ENCODE results near the gene PITPNM3.

The PITPNM3 gene

DNA sequence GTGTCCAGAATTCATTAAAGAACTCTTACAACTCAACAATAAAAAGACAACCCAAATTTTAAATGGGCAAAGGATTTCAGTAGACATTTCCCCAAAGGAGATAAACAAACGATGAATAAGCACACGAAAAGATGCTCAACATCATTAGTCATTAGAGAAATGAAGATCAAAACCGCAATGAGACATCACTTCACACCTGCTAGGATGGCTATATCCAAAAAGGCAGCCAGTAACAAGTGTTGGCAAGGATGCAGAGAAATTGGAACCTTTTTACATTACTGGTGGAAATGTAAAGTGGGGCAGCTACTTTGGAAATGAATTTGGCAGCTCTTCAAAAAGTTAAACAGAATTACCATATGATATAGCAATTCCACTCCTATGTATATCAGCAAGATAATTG is 42.0 kb downstream of the PITPNM3 start:
- peaks cover 6% of the 10 kb centered on the region for H3K27me3 Mint-ChIP-seq
- DNase-seq, result no peak
- H3K27ac Mint-ChIP-seq, result no peak overlapping the region
- CTCF ChIA-PET, result no interaction called here
- no peaks in the 10 kb centered on the region for H3K4me1 Mint-ChIP-seq
- no peaks in the 10 kb centered on the region for H3K9me3 Mint-ChIP-seq
- no peaks in the 10 kb centered on the region for H3K36me3 Mint-ChIP-seq
- H3K4me3 Mint-ChIP-seq, result no peak overlapping the region

DNA sequence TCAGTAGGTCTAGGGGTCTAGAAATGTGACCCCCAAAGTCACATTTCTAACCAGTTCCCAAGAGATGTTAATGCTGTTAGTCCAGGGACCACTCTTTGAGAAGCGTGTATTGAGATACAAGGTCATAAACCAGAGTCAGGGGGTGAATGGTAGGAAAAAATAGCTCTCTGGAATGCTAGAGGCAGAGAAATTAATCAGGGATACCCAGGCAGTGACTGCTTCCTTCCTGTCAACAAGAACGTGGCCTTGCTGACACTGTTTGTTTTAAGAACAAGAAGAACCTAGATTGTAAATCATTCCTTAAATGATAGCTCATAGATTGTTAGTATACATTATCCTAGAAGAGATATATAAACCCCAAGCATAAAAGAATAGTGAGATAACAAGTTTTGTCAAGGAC is 43.8 kb downstream of the PITPNM3 start:
- Mint-ChIP-seq H3K27ac (no peak overlapping the region), H3K4me1 (no peaks in the 10 kb centered on the region), H3K27me3 (peaks cover 6% of the 10 kb centered on the region), H3K36me3 (no peaks in the 10 kb centered on the region), H3K4me3 (no peak overlapping the region), H3K9me3 (no peaks in the 10 kb centered on the region)
- no peak for DNase-seq
- CTCF ChIA-PET, result no interaction called here

DNA sequence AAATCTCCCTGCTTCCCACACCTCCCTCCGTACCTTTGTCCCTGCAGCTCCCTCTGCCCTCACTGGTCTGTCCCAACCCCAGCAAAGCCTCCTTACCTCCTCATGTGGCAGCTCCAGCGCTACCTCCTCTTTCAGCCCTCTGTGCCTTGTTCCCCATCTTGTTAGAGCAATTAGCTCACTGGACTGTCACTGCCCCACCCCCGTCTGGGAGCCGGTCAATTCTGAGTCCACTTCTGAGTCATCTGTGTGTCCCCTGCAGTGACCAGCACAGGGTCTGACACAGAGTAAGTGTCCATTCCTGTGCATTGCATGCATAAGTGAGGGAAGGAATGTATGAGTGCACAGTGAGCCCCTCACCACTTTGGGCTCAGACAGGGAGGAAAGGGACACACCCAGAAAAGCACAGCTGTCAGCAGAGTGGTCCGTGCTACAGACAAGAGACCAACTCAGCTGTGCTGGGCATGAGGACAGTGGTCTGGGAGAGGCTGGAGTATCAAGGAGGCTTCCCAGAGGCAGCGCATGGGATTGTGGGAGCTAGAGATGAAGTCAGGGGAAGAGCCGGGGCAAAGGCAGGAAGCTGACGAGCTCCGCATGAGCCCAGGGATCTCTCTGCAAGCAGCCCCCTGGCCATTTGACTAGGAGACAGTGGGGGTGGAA is 45.9 kb downstream of the PITPNM3 start:
- H3K4me3 Mint-ChIP-seq, result no peak overlapping the region
- no peaks in the 10 kb centered on the region for H3K4me1 Mint-ChIP-seq
- no peaks in the 10 kb centered on the region for H3K9me3 Mint-ChIP-seq
- no peaks in the 10 kb centered on the region for H3K36me3 Mint-ChIP-seq
- DNase-seq, result no peak
- peaks cover 6% of the 10 kb centered on the region for H3K27me3 Mint-ChIP-seq
- H3K27ac Mint-ChIP-seq, result no peak overlapping the region
- CTCF ChIA-PET, result no interaction called here

DNA sequence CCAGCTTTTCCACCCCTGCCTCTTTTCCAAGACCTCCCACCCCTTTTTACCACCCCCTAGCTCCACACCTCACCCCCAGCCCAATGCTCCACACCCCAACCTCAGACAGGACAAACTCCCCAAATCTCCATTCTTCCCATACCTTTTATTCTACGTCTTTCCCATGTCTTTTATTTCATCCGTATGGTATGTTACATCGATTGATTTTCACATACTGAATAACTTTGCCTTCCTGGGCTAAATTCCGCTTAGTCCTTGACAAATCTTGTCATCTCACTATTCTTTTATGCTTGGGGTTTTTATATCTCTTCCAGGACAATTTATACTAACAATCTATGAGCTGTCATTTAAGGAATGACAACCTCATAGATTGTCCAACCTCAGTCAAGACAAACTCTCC is 46.4 kb downstream of the PITPNM3 start:
- Mint-ChIP-seq H3K9me3 (no peaks in the 10 kb centered on the region), H3K27me3 (peaks cover 6% of the 10 kb centered on the region), H3K4me3 (no peak overlapping the region), H3K27ac (no peak overlapping the region), H3K36me3 (no peaks in the 10 kb centered on the region), H3K4me1 (no peaks in the 10 kb centered on the region)
- CTCF ChIA-PET, result no interaction called here
- no peak for DNase-seq

DNA sequence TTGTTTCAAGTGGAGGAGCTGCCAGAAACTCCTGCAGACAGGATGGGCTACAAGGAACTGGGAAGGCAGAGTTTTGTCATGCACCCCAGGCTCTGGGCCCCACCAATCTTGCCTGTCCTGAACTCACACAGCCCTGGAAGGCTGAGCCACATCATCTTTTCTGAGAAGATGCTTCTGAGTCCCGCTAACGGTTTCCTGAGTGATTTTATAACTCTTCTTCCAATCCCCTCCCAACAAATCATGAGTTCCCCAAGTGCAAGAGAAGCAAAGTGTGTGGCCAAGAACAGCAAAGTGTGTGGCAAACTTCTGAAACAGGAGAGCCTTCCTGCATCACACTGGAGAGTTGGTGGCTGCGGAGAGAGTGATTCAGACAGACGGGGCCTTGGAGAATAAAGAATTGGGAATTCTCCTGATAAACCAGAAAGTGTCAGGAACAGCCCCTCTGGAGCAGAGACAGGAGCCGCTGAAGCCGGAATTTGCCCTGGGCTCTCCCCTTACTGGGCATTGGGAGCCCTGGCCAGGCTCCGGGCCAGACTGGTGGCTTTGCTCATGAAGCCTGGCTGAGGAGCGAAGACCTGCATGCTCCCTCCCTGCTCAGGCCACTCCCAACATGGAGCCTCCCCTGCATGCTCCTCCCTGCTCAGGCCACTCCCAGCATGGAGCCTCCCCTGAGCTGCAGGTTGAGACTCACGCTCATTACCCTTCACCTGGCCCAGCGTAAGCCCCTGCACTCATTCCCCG is 47.2 kb downstream of the PITPNM3 start:
- Mint-ChIP-seq H3K4me1 (no peaks in the 10 kb centered on the region), H3K4me3 (no peak overlapping the region), H3K27me3 (peaks cover 6% of the 10 kb centered on the region), H3K9me3 (no peaks in the 10 kb centered on the region), H3K36me3 (no peaks in the 10 kb centered on the region), H3K27ac (no peak overlapping the region)
- CTCF ChIA-PET, result no interaction called here
- DNase-seq, result no peak

DNA sequence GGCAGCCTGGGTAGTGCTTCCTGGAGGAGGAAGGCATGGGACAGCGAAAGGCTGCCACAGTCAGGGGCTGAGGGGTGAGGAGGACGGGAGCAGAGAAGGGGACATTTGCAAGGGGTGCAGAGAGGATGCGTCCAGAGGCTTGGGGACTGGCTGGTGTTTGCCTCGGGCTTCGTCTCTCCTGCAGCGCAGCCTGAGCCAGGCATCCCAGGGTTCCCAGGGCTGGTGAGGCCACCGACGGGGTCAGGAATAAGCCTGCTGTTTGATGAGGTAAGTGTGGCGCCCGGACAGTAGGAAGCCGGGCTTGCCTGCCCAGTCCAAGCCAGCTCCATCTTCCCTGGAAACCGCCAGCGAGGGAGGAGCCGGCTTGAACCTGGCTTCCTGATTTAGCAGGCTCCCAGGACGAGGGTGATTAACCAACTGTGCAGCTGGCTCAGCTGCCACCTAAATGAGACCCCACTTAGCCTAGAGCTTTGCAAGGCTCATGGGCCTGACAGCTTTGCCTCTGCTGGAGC is 47.8 kb downstream of the PITPNM3 start:
- H3K36me3 Mint-ChIP-seq, result no peaks in the 10 kb centered on the region
- peaks cover 6% of the 10 kb centered on the region for H3K27me3 Mint-ChIP-seq
- CTCF ChIA-PET, result no interaction called here
- DNase-seq, result no peak
- H3K4me3 Mint-ChIP-seq, result no peak overlapping the region
- no peaks in the 10 kb centered on the region for H3K4me1 Mint-ChIP-seq
- H3K9me3 Mint-ChIP-seq, result no peaks in the 10 kb centered on the region
- no peak overlapping the region for H3K27ac Mint-ChIP-seq

DNA sequence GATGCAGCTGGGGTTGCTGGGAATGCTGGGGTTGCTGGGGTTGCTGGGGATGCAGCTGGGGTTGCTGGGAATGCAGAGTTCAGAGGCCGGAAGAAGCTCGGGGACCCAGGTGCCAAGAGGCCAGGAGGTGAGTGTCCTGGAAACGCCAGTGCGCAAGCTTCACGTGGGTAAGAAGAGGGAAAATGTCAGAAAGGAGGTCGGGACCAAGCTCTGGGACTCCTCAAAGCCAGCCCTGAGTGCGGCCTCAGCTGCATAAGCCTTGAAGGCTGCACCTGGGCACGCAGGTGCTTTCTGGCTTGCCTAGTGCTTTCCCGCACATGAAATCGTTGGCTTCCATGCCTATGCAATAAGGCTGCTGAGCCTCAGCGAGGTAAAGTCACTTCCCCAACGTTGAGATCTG is 48.3 kb downstream of the PITPNM3 start:
- H3K4me1 Mint-ChIP-seq, result no peaks in the 10 kb centered on the region
- peaks cover 6% of the 10 kb centered on the region for H3K27me3 Mint-ChIP-seq
- DNase-seq, result no peak
- H3K9me3 Mint-ChIP-seq, result no peaks in the 10 kb centered on the region
- H3K4me3 Mint-ChIP-seq, result no peak overlapping the region
- no peaks in the 10 kb centered on the region for H3K36me3 Mint-ChIP-seq
- no peak overlapping the region for H3K27ac Mint-ChIP-seq
- CTCF ChIA-PET, result no interaction called here

DNA sequence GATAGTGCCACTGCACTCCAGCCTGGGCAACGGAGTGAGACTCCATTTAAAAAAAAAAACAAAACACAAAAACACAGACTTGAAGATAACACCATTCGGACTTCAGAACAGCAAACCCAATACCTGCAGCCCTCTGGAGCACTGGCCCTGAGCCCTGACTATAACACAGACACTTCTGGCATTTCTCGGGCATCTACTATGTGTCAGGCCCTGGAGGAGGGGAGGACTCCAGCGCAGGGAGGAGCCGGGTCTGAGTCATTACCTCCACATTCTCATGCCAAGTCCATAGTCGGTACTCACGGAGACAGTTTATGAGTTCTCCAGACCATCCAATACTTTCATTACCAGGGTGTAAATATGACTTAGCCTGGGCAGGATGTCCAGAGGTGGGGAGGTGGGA is 48.8 kb downstream of the PITPNM3 start:
- Mint-ChIP-seq H3K27ac (no peak overlapping the region), H3K27me3 (peaks cover 6% of the 10 kb centered on the region), H3K36me3 (no peaks in the 10 kb centered on the region), H3K9me3 (no peaks in the 10 kb centered on the region), H3K4me1 (no peaks in the 10 kb centered on the region), H3K4me3 (no peak overlapping the region)
- no peak for DNase-seq
- CTCF ChIA-PET, result no interaction called here

DNA sequence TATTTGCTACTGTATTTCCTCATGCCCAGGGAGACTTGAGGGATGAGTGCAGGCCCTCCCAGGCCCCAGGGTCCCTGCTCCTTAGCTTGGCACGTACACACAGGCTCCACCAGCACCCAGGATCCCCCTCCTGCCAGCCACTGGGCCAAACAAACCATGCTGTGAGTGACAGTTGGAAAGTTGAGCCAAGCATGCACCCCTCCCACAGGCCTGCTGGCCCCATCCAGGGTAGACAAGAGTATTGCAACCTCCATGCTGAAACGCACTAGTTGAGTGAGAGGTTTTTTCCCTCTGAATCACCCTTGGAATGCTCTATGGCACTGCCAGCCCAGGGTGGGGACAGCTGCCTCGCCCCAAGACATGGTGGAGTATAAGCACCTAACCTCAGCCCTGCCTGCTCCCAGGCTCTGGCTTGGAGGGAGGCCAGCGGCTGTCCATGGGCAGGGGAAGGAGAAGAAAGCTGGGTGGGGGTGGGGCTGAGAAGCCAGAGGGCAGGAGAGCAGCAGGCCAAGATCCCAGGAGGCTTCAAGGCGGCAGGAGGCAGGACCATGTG is 49.6 kb downstream of the PITPNM3 start:
- Mint-ChIP-seq H3K27ac (no peak overlapping the region), H3K4me3 (no peak overlapping the region), H3K4me1 (no peaks in the 10 kb centered on the region), H3K27me3 (peaks cover 3% of the 10 kb centered on the region), H3K9me3 (no peaks in the 10 kb centered on the region), H3K36me3 (no peaks in the 10 kb centered on the region)
- DNase-seq, result no peak
- CTCF ChIA-PET, result no interaction called here

DNA sequence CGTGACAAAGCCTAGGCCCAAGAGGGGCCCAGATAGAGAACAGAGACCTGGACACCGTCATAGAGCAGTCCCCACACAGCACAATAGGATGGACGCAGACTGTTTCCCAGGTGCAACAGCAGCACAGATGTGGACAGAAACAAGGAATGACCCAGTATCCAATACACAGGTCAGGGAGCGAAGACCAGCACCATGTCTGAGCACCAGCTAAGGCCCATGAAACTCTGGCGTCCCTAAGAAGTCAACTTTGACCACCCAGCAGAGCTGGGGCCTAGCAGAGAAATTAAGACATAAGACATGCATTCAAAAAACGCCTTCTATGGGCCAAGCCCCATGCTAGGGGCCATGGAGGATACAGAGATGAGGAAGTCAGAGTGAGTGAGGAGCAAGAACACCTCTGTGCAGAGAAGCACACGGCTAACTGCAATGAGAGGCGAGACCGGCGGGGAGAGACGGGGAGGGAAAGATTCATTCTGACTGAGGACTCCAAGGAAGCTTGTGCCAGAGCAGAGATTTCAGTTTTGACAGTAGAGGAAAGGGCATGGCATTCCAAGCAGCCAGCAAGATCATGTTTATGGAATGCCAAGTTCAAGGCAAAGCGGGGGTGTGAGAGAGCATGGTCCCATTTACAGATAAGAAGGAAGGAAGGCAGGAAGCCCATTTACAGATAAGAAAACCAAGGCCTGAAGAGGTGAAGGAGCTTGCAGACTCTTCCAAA is 50.8 kb downstream of the PITPNM3 start:
- no peaks in the 10 kb centered on the region for H3K36me3 Mint-ChIP-seq
- no peaks in the 10 kb centered on the region for H3K4me1 Mint-ChIP-seq
- H3K27me3 Mint-ChIP-seq, result peaks cover 6% of the 10 kb centered on the region
- DNase-seq, result no peak
- H3K9me3 Mint-ChIP-seq, result no peaks in the 10 kb centered on the region
- CTCF ChIA-PET, result interaction anchor here (0.8 kb wide), 1 partner anchor 33 kb away, joined by 3 read pairs; no protein-coding TSS in a partner anchor
- no peak overlapping the region for H3K27ac Mint-ChIP-seq
- H3K4me3 Mint-ChIP-seq, result no peak overlapping the region

DNA sequence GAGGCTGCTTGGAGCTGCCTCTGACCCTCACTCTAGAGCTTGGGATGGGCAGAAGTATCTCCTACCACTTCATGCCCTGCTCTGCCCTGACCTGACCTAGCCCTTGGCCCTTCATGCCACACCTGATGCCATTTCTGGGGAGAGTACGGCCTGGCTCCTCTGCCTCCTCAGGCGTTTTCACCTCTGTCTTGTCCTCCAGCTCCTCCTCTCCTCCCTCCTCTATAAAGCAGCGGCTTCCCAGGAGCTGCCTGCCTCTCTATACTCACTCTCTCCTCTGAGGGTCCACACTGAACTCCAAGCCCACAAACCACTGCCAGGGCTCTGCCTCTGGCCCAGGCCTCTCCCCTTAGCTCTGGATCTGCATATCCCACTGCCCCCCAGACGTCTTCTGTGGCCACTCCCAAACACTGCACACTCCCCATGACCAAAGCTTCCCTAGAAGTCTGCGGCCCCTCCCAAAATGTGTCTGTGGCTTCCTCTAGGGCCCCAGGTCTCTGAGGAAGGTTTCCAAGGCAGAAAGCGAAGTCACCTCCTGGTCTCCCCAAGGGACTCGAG is 52.6 kb downstream of the PITPNM3 start:
- Mint-ChIP-seq H3K4me3 (no peak overlapping the region), H3K36me3 (no peaks in the 10 kb centered on the region), H3K27ac (no peak overlapping the region), H3K4me1 (no peaks in the 10 kb centered on the region), H3K27me3 (peaks cover 7% of the 10 kb centered on the region), H3K9me3 (no peaks in the 10 kb centered on the region)
- DNase-seq, result no peak
- CTCF ChIA-PET, result interaction anchor here (1.4 kb wide), 1 partner anchor 28 kb away, joined by 3 read pairs; no protein-coding TSS in a partner anchor

DNA sequence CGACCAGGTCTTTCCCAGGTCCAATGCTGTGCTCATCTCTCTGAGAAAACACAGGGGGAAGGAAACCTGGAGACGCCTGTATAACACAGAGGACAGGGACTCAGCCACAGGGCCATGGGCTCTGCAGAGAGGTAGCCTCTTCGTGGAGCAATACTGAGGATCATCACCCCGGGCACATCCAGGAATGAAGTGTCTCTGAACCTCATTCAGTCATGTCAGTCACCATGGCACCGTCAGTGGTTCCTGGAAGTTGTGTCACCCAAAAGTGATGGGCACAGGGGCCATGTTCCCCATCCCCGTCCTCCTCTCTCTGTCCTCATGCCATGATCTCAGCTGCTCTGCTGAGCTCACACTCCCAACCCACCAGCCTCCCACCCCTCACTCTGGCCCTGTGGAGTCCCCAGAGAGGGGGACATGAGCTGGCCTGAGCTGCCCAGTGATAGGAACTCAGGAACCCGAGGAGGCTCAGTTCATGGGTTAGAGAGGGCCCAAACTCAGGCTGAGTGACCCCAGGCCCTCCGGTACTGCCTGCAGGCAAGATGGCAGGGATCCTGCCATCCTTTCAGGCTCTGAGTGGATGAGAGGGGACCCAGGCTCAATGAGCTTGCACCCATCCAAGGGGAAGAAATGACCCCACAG is 53.4 kb downstream of the PITPNM3 start:
- Mint-ChIP-seq H3K27ac (no peak overlapping the region), H3K4me1 (no peaks in the 10 kb centered on the region), H3K9me3 (no peaks in the 10 kb centered on the region), H3K27me3 (peaks cover 14% of the 10 kb centered on the region), H3K36me3 (no peaks in the 10 kb centered on the region), H3K4me3 (no peak overlapping the region)
- CTCF ChIA-PET, result interaction anchor here (1.4 kb wide), 1 partner anchor 27 kb away, joined by 3 read pairs; no protein-coding TSS in a partner anchor
- DNase-seq, result no peak

DNA sequence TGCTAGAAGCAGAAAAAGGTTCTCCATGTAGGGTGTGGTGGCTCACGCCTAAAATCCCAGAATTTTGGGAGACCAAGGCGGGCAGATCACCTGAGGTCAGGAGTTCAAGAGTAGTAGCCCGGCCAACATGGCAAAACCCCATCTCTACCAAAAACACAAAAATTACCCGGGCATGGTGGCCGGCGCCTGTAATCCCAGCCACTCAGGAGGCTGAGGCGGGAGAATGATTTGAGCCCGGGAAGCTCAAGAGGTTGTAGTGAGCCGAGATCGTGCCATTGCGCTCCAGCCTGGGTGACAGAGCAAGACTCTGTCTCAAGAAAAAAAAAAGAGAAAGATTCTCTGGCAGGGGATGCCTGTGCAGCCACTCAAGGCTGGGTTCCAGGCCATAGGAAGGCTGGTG is 54.2 kb downstream of the PITPNM3 start:
- CTCF ChIA-PET, result no interaction called here
- Mint-ChIP-seq H3K27ac (no peak overlapping the region), H3K9me3 (no peaks in the 10 kb centered on the region), H3K4me1 (no peaks in the 10 kb centered on the region), H3K4me3 (no peak overlapping the region), H3K27me3 (peaks cover 23% of the 10 kb centered on the region), H3K36me3 (no peaks in the 10 kb centered on the region)
- DNase-seq, result no peak

DNA sequence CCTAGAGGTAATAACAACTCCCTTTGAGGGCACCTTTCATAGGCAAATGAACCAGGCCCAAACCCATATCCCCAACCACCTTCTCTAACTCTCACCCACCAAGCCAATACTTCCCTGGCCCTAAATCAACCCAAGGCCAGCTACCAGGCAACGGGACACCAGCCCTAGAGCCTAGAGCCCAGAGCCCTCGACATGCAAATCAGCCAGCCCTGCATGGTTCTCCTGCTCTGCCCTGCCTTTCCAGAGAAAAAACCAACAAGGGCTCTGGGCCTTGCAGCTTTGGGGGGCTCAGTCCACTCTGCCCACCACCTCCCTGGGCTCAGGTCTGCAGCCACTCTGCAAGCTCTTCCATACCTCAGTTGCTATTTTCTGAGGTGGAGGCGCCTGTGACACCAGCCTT is 55.0 kb downstream of the PITPNM3 start:
- no peaks in the 10 kb centered on the region for H3K9me3 Mint-ChIP-seq
- H3K4me3 Mint-ChIP-seq, result no peak overlapping the region
- H3K36me3 Mint-ChIP-seq, result no peaks in the 10 kb centered on the region
- no peak for DNase-seq
- H3K4me1 Mint-ChIP-seq, result peaks cover 4% of the 10 kb centered on the region
- no peak overlapping the region for H3K27ac Mint-ChIP-seq
- H3K27me3 Mint-ChIP-seq, result peaks cover 26% of the 10 kb centered on the region
- CTCF ChIA-PET, result no interaction called here

Measured in activated naive CD4-positive, alpha-beta T cell treated with anti-CD3 and anti-CD28 coated beads, Interleukin-2, amount 10 ng/mL, durations not matched to agents 7 days and 5 days (primary cell).